ENCODE results near the gene MAP1LC3B2. TPM values are rescaled to one million over a fixed set of nuclear protein-coding genes. Genes with fewer than 3 reads are reported as not detected.

MAP1LC3B2 gene
- total and polyA plus RNA-seq, 2 experiments from 2014 or later: 3.3 TPM; not detected in 1

DNA sequence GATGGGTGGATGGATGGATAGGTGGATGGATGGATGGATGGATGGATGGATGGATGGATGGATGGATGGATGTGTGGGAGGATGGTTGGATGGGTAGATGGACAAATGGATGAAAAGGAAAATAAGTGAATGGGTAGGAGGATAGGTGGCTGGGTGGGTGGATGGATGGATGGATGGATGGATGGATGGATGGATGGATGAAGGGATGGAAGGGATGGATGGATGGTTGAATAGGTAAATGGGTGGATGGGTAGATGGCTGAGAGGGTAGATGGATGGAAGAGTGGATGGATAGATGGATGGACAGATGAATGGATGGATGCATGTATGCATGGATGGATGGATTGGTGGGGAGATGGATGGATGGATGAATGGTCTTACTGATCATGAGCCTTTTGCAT lies 36.5 kb downstream of the MAP1LC3B2 start:
- no peaks in the 10 kb centered on the region for H4K20me1 ChIP-seq (ENCODE audit: insufficient read depth, poor library complexity, severe bottlenecking)
- peaks cover 35% of the 10 kb centered on the region for H3K4me1 ChIP-seq (ENCODE audit: insufficient read depth)
- no peaks in the 10 kb centered on the region for H3K27me3 ChIP-seq
- DNase-seq (ENCODE audit: low spot score): no peak
- H3K9me3 ChIP-seq (ENCODE audit: low read depth): no peaks in the 10 kb centered on the region
- no peak overlapping the region for H3K4me3 ChIP-seq
- no peak overlapping the region for H2AFZ ChIP-seq
- H3K36me3 ChIP-seq (replicated peaks; ENCODE audit: insufficient read depth, low read depth): no peaks in the 10 kb centered on the region
- H3K79me2 ChIP-seq: no peaks in the 10 kb centered on the region
- no peak for TF ChIP-seq EZH2phosphoT487 (IDR thresholded peaks at IDR 0.05; ENCODE audit: low read depth, severe bottlenecking, unreplicated experiment)
- no peak for TF ChIP-seq EZH2 (IDR thresholded peaks at IDR 0.05; ENCODE audit: borderline replicate concordance)
- H3K4me2 ChIP-seq: no peak overlapping the region
- no peak overlapping the region for H3K27ac ChIP-seq
- no peaks in the 10 kb centered on the region for H3K9me2 ChIP-seq (replicated peaks; ENCODE audit: insufficient read depth)

DNA sequence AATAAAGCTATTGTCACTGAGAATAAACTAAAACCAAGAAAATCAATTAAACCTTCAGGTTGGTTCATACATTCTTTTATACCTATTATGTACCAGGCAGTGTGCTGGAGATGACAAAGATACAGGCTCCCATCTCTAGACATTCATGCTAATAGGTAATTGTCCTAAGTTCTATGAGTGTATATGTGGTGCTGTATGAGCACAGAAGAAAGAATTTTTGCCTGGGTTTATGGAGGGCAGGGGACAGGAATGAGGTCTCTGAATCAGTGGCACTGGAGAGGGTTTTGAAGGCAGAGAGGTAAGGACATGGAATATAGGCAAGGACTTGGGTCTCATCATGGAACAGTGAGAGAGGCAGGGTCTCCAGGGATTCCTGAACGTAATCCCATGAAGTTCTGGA lies 38.7 kb downstream of the MAP1LC3B2 start:
- H3K79me2 ChIP-seq: no peaks in the 10 kb centered on the region
- no peak overlapping the region for H3K4me2 ChIP-seq
- H3K4me3 ChIP-seq: no peak overlapping the region
- TF ChIP-seq EZH2phosphoT487 (IDR thresholded peaks at IDR 0.05; ENCODE audit: low read depth, severe bottlenecking, unreplicated experiment) (no peak), EZH2 (IDR thresholded peaks at IDR 0.05; ENCODE audit: borderline replicate concordance) (no peak)
- TF ChIP-seq, protein P1, sequence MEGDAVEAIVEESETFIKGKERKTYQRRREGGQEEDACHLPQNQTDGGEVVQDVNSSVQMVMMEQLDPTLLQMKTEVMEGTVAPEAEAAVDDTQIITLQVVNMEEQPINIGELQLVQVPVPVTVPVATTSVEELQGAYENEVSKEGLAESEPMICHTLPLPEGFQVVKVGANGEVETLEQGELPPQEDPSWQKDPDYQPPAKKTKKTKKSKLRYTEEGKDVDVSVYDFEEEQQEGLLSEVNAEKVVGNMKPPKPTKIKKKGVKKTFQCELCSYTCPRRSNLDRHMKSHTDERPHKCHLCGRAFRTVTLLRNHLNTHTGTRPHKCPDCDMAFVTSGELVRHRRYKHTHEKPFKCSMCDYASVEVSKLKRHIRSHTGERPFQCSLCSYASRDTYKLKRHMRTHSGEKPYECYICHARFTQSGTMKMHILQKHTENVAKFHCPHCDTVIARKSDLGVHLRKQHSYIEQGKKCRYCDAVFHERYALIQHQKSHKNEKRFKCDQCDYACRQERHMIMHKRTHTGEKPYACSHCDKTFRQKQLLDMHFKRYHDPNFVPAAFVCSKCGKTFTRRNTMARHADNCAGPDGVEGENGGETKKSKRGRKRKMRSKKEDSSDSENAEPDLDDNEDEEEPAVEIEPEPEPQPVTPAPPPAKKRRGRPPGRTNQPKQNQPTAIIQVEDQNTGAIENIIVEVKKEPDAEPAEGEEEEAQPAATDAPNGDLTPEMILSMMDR (IDR thresholded peaks at IDR 0.05; ENCODE audit: poor library complexity): no peak
- no peaks in the 10 kb centered on the region for H3K27me3 ChIP-seq
- H2AFZ ChIP-seq: no peak overlapping the region
- peaks cover 24% of the 10 kb centered on the region for H3K4me1 ChIP-seq (ENCODE audit: insufficient read depth)
- no peaks in the 10 kb centered on the region for H3K9me2 ChIP-seq (replicated peaks; ENCODE audit: insufficient read depth)
- peak overlapping the region; percentile 3 for H3K27ac ChIP-seq
- WGBS (ENCODE audit: low lambda C conversion rate, missing lambda C conversion rate): 56% methylated on average over 1 of the region's 1 CpG
- no peaks in the 10 kb centered on the region for H3K36me3 ChIP-seq (replicated peaks; ENCODE audit: insufficient read depth, low read depth)
- H4K20me1 ChIP-seq (ENCODE audit: insufficient read depth, poor library complexity, severe bottlenecking): no peaks in the 10 kb centered on the region
- H3K9me3 ChIP-seq (ENCODE audit: low read depth): no peaks in the 10 kb centered on the region
- no peak for DNase-seq (ENCODE audit: low spot score)

DNA sequence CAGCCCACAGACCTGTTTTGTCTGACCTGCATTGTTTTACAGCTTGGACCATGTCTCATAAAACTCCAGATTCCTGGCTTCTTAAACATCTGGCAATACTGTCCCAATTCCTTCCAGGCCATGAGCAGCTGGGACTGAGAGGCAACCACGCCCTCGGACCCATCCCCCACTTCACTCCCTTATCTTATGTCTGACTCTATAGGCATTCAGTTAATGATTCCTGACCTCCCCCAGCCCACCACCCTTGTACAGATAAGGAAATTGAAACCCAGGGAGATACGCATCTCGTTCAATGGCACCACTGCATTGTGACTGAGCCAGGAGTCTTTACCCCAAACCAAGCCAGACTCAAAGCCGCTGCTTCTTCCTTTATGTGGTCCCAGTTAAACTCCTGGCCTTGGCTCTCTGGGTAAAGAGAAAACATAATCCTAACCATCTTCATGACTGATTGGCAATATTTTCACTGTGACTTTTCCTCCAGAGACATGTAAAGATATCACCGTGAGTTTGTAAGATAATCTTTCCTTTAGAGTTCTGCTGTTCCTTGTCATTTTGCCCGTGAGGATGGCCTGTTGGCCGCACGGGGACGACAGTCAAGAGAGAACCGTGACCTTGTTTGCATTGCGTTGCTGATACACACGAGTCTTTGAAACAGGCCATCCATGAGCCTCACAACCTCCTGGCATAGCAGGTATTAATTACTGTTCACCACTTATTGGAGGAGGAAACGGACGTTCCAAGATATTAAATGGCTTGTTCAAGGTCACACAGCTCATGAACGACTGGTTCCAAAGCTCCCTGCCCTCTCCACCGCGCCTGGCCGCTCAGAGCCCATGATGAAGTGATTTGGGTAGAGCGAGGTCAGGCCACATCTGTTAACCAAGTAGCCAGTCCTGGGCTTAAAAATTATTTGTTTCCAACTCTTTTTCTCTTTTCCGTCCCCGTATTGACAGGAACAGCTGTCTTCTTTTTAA lies 39.4 kb downstream of the MAP1LC3B2 start:
- H4K20me1 ChIP-seq (ENCODE audit: insufficient read depth, poor library complexity, severe bottlenecking): no peaks in the 10 kb centered on the region
- H3K9me3 ChIP-seq (ENCODE audit: low read depth): no peaks in the 10 kb centered on the region
- peak; percentile 50 for DNase-seq (ENCODE audit: low spot score)
- TF ChIP-seq EZH2 (IDR thresholded peaks at IDR 0.05; ENCODE audit: borderline replicate concordance): no peak
- TF ChIP-seq, protein P1 (IDR thresholded peaks at IDR 0.05; ENCODE audit: poor library complexity): no peak
- no peak for TF ChIP-seq EZH2phosphoT487 (IDR thresholded peaks at IDR 0.05; ENCODE audit: low read depth, severe bottlenecking, unreplicated experiment)
- no peaks in the 10 kb centered on the region for H3K27me3 ChIP-seq
- H3K27ac ChIP-seq: peak overlapping the region; percentile 66
- peaks cover 23% of the 10 kb centered on the region for H3K4me1 ChIP-seq (ENCODE audit: insufficient read depth)
- WGBS (ENCODE audit: low lambda C conversion rate, missing lambda C conversion rate): 45% methylated on average over 22 of the region's 22 CpGs
- no peaks in the 10 kb centered on the region for H3K9me2 ChIP-seq (replicated peaks; ENCODE audit: insufficient read depth)
- no peaks in the 10 kb centered on the region for H3K36me3 ChIP-seq (replicated peaks; ENCODE audit: insufficient read depth, low read depth)
- peak overlapping the region; percentile 5 for H2AFZ ChIP-seq
- H3K79me2 ChIP-seq: no peaks in the 10 kb centered on the region
- no peak overlapping the region for H3K4me3 ChIP-seq
- peak overlapping the region; percentile 74 for H3K4me2 ChIP-seq

All from hepatocyte (in vitro differentiated cells).